Esophagus muscularis mucosa (tissue), 4 donors: ENCODE results near the gene SSTR5. TPM values are rescaled to one million over a fixed set of nuclear protein-coding genes. Genes with fewer than 3 reads are reported as not detected.
A peak's percentile ranks its signal among the peaks of the same experiment; 100 is the strongest.

Experiments
- DNase-seq: peaks from one replicate; pipeline ENCODE4 v3.0.0-alpha.2; 2017; ENCODE audit errors: extremely low spot score
- H3K27ac ChIP-seq, 4 donors: fragments of 200-600 bp; sonication (generic); replicated peaks in 1 of 4; 1 replicate in 3 of 4; 2 replicates in 1 of 4; pipeline ENCODE4 v1.5.1; 2016 to 2019; ENCODE audit warnings: mild to moderate bottlenecking in 1 of 4
- H3K27me3 ChIP-seq, 4 donors: fragments of 200-600 bp; sonication (generic); one replicate each; pipeline versions ENCODE4 v1.5.1 to v1.6.0; 2016 to 2019
- H3K36me3 ChIP-seq, 4 donors: fragments of 200-600 bp; sonication (generic); one replicate each; pipeline ENCODE4 v1.5.1; 2016 to 2019
- H3K4me1 ChIP-seq, 4 donors: fragments of 200-600 bp; sonication (generic); one replicate each; pipeline ENCODE4 v1.5.1; 2016 to 2019
- H3K4me3 ChIP-seq, 4 donors: fragments of 200-600 bp; sonication (generic); 1 replicate in 2 of 4; 2 replicates in 2 of 4; pipeline ENCODE4 v1.5.1; 2016 to 2019; ENCODE audit warnings: mild to moderate bottlenecking in 4 of 4, moderate library complexity in 1 of 4
- H3K9me3 ChIP-seq, 4 donors: fragments of 200-600 bp; sonication (generic); 1 replicate in 3 of 4; 2 replicates in 1 of 4; pipeline ENCODE4 v1.5.1; 2016 to 2019
- CTCF ChIP-seq, 3 experiments: fragments of 200-600 bp in 2 of 3; fragments of 450-650 bp in 1 of 3; sonication (generic) in 2 of 3; IDR thresholded peaks; one replicate each; pipeline ENCODE4 v1.5.1; 2017 to 2019; ENCODE audit warnings: antibody characterized with exemption in 3 of 3, mild to moderate bottlenecking in 2 of 3, moderate library complexity in 1 of 3
- EP300 ChIP-seq: sonication (generic); formaldehyde crosslinking; IDR thresholded peaks from one replicate; pipeline ENCODE4 v1.6.1; 2017; ENCODE audit warnings: antibody characterized with exemption
- POLR2A ChIP-seq: fragments of 450-650 bp; IDR thresholded peaks from one replicate; pipeline ENCODE4 v1.6.1; 2017; ENCODE audit warnings: antibody characterized with exemption, moderate library complexity, mild to moderate bottlenecking, low read depth
- POLR2AphosphoS5 ChIP-seq, 2 donors: sonication (generic); formaldehyde crosslinking; IDR thresholded peaks; one replicate each; pipeline ENCODE4 v1.6.1; 2017; ENCODE audit warnings: antibody characterized with exemption in 2 of 2
- WGBS: methylation state at CpG from one replicate; pipeline ENCODE4 v1.1.5; 2018; 5-methylcytosine and 5-hydroxymethylcytosine counted together
- intact Hi-C: fragments of 100-400 bp; cut with DNase I; formaldehyde crosslinking; loops from one replicate; pipeline ENCODE4 v1.15.1; 2023
- total RNA-seq, 4 donors: library from RNA; depleted of rRNA; stranded (reverse); fragments of >200 nt; gene quantifications; one replicate each; pipeline versions ENCODE4 v1.1.0 to v1.2.1, GENCODE V29; 2016

Gene SSTR5
- total RNA-seq, 4 donors from 2014 or later: not detected

DNA sequence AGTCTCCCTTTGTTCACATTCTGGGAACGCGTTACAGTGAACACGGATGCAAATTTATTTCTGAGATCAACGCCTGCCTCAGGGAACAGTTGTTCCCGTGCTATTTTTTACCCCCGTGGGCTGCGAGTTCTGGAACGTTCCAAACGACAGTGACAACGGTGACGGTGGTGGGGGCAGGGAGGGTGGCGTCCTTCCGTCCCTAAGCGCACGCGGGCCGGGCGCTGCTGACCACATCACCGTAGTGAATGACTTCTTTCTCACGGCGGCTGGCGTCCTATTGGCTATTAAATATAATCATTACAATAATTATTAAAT lies 45.1 kb upstream of the SSTR5 start:
- intact Hi-C loops: no loop called here

DNA sequence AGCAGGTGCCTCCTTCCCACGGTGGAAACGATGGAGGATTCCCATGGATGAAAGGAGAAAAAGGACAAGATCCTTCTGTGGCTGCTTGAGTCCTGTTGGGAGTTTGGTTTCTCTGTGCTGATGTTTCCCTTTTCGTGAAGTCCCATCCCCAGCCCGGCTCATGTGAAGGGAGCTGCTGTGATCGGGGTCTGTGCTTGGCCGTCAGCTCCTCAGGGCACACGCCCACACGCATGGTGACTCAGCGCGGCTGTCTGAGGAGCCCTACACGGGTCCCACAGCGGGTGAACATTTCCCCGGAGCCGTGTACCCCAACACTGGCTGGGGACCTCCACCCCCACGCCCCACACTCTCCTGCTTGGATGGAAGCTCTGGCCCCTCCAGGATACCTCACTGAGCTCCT lies 44.5 kb upstream of the SSTR5 start:
- H3K36me3 ChIP-seq: no peaks in the 10 kb centered on the region
- no peaks in the 10 kb centered on the region for H3K9me3 ChIP-seq
- intact Hi-C loops: no loop called here
- H3K4me1 ChIP-seq: peaks cover 3 to 24% (median 6%) of the 10 kb centered on the region in 4 donors
- no peak overlapping the region for H3K4me3 ChIP-seq
- WGBS: 37% methylated on average over 12 of the region's 15 CpGs
- peaks cover 0 to 78% (median 4%) of the 10 kb centered on the region in 4 donors for H3K27me3 ChIP-seq
- no peak for DNase-seq
- TF ChIP-seq POLR2AphosphoS5 (IDR thresholded peaks at IDR 0.05) (no peak), POLR2A (no peak), EP300 (no peak), CTCF (IDR thresholded peaks at IDR 0.05) (no peak)
- H3K27ac ChIP-seq: no peak overlapping the region

More for the DNA sequence above, 45.1 kb upstream of the SSTR5 start:
- DNase-seq: no peak
- Histone ChIP-seq H3K4me3 (no peak overlapping the region), H3K4me1 (peaks cover 3 to 24% (median 6%) of the 10 kb centered on the region in 4 donors), H3K36me3 (no peaks in the 10 kb centered on the region), H3K27me3 (peaks cover 0 to 78% (median 4%) of the 10 kb centered on the region in 4 donors), H3K9me3 (no peaks in the 10 kb centered on the region), H3K27ac (no peak overlapping the region)
- TF ChIP-seq EP300 (no peak), POLR2A (no peak), POLR2AphosphoS5 (IDR thresholded peaks at IDR 0.05) (no peak), CTCF (IDR thresholded peaks at IDR 0.05) (no peak)
- WGBS: 81% methylated on average over 22 of the region's 22 CpGs

- Histone ChIP-seq H3K27ac (no peak overlapping the region), H3K4me1 (peaks cover 3 to 24% (median 6%) of the 10 kb centered on the region in 4 donors), H3K4me3 (no peak overlapping the region), H3K9me3 (no peaks in the 10 kb centered on the region), H3K27me3 (peaks cover 0 to 73% (median 4%) of the 10 kb centered on the region in 4 donors), H3K36me3 (no peaks in the 10 kb centered on the region)
- intact Hi-C loops: no loop called here
- no peak for DNase-seq
- 70% methylated on average over 6 of the region's 39 CpGs for WGBS
- TF ChIP-seq CTCF (IDR thresholded peaks at IDR 0.05) (no peak), POLR2AphosphoS5 (IDR thresholded peaks at IDR 0.05) (no peak), POLR2A (no peak), EP300 (no peak)
Observed at GRCh38 chr16:1028524-1029258, 43.9 kb upstream of the SSTR5 start.

DNA sequence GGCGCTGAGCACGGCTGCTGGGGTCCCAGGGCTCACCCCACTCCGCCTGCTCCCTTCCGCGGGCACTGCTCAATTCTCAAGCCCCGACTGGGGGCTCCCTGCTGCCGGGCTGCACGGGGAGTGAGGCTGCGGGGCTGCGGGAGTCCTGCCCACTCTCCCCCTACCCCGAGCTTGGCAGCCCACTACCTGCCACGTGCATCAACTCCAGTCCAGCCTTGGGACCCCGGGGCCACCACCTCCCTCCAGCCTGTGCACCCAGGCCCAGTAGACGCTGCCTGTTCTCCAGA lies 43.3 kb upstream of the SSTR5 start:
- H3K27ac ChIP-seq: no peak overlapping the region
- H3K4me3 ChIP-seq: no peak overlapping the region
- TF ChIP-seq CTCF (IDR thresholded peaks at IDR 0.05): no peak
- TF ChIP-seq EP300: no peak
- TF ChIP-seq POLR2A: no peak
- no peak for TF ChIP-seq POLR2AphosphoS5 (IDR thresholded peaks at IDR 0.05)
- DNase-seq: no peak
- intact Hi-C loops: no loop called here
- no peaks in the 10 kb centered on the region for H3K36me3 ChIP-seq
- H3K4me1 ChIP-seq: peaks cover 3 to 24% (median 6%) of the 10 kb centered on the region in 4 donors
- H3K27me3 ChIP-seq: peaks cover 0 to 68% (median 4%) of the 10 kb centered on the region in 4 donors
- no peaks in the 10 kb centered on the region for H3K9me3 ChIP-seq
- WGBS: 55% methylated on average over 14 of the region's 14 CpGs

GRCh38 chr16:1030473-1030901 lies 42.1 kb upstream of the SSTR5 start:
- H3K4me3 ChIP-seq: peak overlapping the region in 1 of 4 donors; percentile 5
- no peaks in the 10 kb centered on the region for H3K36me3 ChIP-seq
- H3K27ac ChIP-seq: no peak overlapping the region
- TF ChIP-seq CTCF (IDR thresholded peaks at IDR 0.05): no peak
- no peak for TF ChIP-seq POLR2A
- TF ChIP-seq POLR2AphosphoS5 (IDR thresholded peaks at IDR 0.05): no peak
- no peak for TF ChIP-seq EP300
- intact Hi-C loops: no loop called here
- H3K27me3 ChIP-seq: peaks cover 0 to 67% (median 4%) of the 10 kb centered on the region in 4 donors
- no peak for DNase-seq
- 21% methylated on average over 8 of the region's 26 CpGs for WGBS
- H3K9me3 ChIP-seq: no peaks in the 10 kb centered on the region
- peaks cover 3 to 24% (median 6%) of the 10 kb centered on the region in 4 donors for H3K4me1 ChIP-seq
